Measurements from ENCODE around the gene RP2.

The RP2 gene

GRCh38 chrX:46927718-46928117 is 90.9 kb downstream of the RP2 start:
- no peak for DNase-seq

GRCh38 chrX:46929439-46930261 is 92.8 kb downstream of the RP2 start:
- no peak for DNase-seq

All from suppressor macrophage treated with lipopolysaccharide for 4 hours (primary cell).